Stimulated activated CD4-positive, alpha-beta T cell treated with anti-CD3 and anti-CD28 coated beads, Interleukin-2, amount 100 ng/mL, for 24 hours (primary cell): ENCODE measurements around the gene GPN3.
"Not testable (repeated sequence)": the region's sequence is repeated elsewhere in the genome, so short reads cannot be mapped to it uniquely, and the experiment has no call there.

Experiments
- DNase-seq, 2 donors: peaks; one replicate each; pipeline ENCODE4 v3.0.0-alpha.2; 2020

The GPN3 gene

GRCh38 chr12:110468214-110469048 lies at the start of gene GPN3, which contains the start of gene FAM216A:
GPN3 (minus strand) TSS chr12:110468257; CDS start chr12:110468203, 54 bp downstream.
FAM216A (plus strand) TSS chr12:110468845; CDS start chr12:110468876, 31 bp downstream.
- peak; percentile 92 to 95 for DNase-seq

- no peak for DNase-seq
Measured at GRCh38 chr12:110516995-110517394, 48.9 kb upstream of the GPN3 start.

GRCh38 chr12:110514363-110514762 lies 46.3 kb upstream of the GPN3 start:
- DNase-seq: no peak

GRCh38 chr12:110513842-110514241 lies 45.8 kb upstream of the GPN3 start:
- DNase-seq: no peak

- no peak for DNase-seq
Measured at GRCh38 chr12:110508071-110508586, 40.1 kb upstream of the GPN3 start.

DNA sequence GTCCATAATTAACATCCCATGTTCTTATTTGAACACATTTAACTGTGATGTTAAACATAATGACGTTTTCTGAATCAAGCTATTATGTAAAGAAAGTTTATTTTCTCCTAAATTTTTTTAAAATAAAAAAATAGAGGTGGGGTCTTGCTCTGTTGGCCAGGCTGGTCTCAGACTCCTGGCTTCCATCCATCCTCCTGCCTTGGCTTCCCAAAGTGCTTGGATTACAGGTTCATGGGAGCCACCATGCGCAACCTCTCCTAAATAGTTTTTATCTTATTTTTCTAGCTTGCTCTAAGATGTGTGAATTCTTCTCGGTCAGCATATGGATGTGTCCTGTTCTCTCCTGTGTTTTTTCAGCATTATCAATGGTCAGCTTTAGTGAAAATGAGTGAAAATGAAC lies 37.3 kb upstream of the GPN3 start:
- DNase-seq: no peak

DNA sequence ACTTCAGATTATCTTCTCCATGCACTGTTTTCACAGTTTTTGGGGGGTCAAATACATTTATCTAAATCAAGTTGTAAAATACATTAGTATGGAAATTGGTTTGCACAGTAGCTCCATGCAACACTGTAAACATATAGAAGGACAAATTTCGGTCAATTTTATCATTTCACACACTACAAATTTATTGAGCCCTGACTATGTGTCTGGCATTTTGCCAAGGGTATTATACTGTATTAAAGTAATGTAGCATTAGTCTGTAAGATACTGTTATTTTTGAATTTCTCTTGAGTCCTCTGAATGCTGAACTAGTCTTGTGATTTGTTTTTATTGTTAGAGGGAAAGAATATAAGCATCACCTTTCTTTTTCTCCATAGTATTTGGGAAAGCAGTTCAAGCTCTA lies 35.4 kb upstream of the GPN3 start:
- no peak for DNase-seq

- peak; percentile 98 to 99 for DNase-seq
Measured at GRCh38 chr12:110501752-110502738, 34.0 kb upstream of the GPN3 start, which contains the start of the genes RAD9B and VPS29. RAD9B (plus strand) TSS chr12:110502331; CDS start chr12:110502338, 7 bp downstream. VPS29 (minus strand) TSS chr12:110502111; CDS start chr12:110502051, 60 bp downstream.

- DNase-seq: peak in 1 of 2 donors; percentile 45
Measured at GRCh38 chr12:110501399-110501751, 33.3 kb upstream of the GPN3 start.

- DNase-seq: no peak
Measured at GRCh38 chr12:110498984-110499706, 31.1 kb upstream of the GPN3 start.

DNA sequence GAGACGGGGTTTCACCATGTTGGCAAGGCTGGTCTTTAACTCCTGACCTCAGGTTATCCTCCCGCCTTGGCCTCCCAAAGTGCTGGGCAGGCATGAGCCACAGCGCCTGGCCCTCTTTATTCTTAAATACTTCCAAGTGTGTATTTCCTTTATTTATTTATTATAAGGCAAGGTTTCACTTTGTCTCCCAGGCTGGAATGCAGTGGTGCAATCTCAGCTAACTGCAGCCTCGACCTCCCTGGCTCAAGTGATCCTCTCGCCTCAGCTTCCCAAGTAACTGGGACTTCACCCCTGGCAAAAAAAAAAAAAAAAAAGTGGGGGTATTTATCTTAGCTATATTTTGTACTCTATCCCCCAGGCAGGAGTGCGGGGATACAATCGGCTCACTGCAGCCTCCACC lies 7.4 kb upstream of the GPN3 start:
- DNase-seq: no peak

GRCh38 chr12:110467847-110468213 lies 227 bp downstream of the GPN3 start:
- no peak for DNase-seq

GRCh38 chr12:110466791-110467190 lies 1.3 kb downstream of the GPN3 start:
- DNase-seq: no peak

DNA sequence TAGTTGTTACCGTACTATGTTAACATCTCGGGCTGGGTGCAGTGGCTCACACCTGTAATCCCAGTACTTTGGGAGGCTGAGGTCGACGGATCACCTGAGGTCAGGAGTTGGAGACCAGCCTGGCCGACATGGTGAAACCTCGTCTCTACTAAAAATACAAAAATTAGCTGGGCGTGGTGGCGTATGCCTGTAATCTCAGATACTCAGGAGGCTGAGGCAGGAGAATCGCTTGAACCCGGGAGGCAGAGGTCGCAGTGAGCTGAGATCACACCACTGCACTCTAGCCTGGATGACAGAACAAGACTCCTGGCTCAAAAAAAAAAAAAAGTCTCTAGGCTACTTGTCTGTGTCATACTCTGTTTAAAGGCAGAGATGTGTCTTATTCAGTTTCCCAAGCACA lies 2.3 kb downstream of the GPN3 start:
- DNase-seq: not testable (repeated sequence)

DNA sequence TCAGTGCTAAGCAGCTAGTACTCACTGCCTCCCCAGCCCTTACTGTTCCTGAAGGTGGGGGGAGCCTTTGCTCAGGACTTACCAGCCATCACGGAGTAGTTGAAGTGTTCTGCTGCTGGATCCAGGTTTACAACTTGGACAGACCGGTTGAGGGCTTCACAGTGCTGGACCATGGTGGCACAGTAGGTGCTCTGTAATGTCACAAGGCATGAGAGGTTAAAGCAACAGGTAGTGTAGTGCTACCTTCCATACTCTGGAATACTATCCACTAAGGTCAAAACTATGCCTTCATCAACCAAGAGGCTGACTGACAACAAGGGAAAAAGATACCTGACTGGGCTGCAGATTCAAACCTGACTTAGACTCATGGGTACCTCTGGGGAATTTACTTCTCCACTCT lies 3.0 kb downstream of the GPN3 start:
- DNase-seq: no peak

- DNase-seq: not testable (repeated sequence)
Measured at GRCh38 chr12:110461189-110461588, 6.9 kb downstream of the GPN3 start.

DNA sequence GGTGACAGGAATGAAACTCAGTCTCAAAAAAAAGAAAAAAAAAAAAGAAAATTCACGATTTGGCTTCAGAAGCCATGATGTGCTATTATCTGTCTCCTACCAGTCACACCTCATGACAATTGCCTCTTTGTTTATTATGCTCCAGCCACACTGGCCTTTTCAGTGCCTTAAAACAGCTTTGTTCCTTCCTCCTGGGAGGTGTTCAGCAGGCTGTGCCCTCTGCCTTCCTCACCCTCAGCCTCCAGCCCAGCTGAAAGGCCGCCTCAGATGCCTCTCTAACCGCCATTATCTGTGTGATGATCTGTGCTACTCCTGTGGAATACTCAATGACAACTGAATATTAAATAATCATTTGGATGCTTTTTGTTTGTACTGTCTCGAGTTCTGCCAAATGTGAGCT lies 9.3 kb downstream of the GPN3 start:
- no peak for DNase-seq

DNA sequence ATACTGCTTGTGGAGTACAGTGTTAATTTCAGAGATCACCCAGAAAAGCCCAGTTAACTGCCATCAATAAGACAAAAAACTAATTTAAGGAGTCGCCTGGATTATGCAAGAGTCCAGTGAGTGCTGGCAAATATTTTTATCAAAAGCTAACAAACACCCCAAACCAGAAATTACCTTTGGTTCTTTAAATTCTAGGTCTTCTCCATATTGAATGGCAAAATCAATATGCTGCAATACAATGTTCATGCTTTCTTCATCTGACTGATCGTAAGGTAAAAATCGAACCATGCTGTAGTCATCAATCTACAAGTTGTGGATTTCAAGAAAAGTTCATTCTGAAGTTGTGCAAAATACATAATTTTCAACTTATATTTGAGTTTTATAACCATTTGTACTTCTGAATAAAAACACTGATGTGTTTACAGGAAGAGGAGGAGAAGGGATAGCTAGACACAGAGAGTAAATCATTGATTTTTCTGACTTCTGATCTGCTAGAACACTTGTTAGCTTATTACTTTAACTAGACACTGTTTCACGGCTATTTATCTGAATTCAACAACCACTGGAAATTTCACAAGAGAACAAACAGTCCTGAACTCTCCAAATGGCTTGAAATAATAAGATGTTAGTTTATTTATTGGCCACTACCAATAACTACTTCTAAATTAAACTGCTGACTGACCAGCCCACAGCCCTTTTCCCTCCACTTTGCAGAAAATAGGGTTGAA lies 14.3 kb downstream of the GPN3 start:
- no peak for DNase-seq

GRCh38 chr12:110451263-110451662 lies 16.8 kb downstream of the GPN3 start:
- no peak for DNase-seq

GRCh38 chr12:110449799-110450497 lies 18.1 kb downstream of the GPN3 start, which contains the start of gene ARPC3:
ARPC3 (minus strand) TSS chr12:110450337; CDS start chr12:110450260, 77 bp downstream.
- peak; percentile 96 for DNase-seq

- DNase-seq: no peak
Measured at GRCh38 chr12:110444455-110444854, 23.6 kb downstream of the GPN3 start.
